GM18499 (cell line): ENCODE results near the gene NUMB.

Source experiments
- ATAC-seq: cut with Tn5 transposase; IDR thresholded peaks from one replicate; pipeline ENCODE4 v1.9.1; 2021; ENCODE audit warnings: moderate number of reproducible peaks; ENCODE audit not compliant: insufficient read depth, unreplicated experiment

The NUMB gene

DNA sequence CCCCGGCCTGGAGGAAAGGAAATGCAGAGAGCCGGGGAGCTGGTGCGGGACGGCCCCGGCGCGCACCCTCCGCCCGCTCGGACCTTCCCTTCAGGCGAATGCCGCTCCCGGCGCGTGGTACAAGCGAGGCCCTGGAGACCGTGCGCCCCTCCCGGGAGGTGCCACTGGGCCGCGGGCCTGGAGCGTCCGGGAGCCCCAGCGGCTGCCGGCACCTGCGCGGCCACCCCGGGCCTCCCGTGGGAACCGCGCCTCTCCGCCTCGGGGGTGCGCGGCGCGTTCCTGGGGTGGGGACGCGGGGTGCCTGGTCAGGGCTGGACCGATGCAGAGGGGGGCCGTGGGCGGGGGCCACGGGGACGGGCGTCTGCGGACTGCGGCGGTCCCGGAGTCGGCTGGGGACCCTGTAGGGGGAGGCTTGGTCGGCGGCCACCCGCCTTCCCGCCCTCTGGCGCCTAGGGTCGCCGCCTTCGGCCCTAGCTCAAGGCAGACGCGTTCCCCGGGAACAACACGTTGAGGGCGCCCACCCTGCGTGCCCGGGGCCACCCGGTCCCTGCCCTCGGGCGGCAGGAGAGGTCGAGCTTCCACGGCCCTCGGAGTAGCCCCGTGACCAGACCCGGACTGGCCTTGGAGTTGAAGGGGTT lies 220.4 kb downstream of the NUMB start:
- no peak for ATAC-seq

- ATAC-seq = no peak
Measured at GRCh38 chr14:73237219-73237785, 221.0 kb downstream of the NUMB start, which contains the start of gene PAPLN. PAPLN (plus strand) TSS chr14:73237506; CDS start chr14:73239779, 2,273 bp downstream.

DNA sequence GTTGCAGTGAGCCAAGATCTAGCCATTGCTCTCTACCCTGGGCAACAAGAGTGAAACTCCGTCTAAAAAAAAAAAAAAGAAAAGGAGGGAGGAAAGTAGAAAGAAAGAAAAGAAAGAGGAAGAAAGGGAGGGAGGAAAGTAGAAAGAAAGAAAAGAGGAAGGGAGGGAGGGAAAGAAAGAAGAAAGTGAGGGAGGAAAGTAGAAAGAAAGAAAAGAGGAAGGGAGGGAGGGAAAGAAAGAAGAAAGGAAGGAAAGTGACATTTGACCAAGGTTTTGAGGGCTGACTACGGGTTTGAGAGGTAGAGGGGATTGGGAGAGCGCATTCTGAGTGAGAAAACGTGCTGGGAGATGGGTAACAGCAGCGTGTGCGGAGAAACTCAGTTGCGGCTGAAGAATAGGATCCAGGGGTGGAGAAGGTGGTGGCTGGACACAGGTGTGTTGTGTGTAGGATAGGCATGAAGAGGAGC lies 221.6 kb downstream of the NUMB start:
- no peak for ATAC-seq

DNA sequence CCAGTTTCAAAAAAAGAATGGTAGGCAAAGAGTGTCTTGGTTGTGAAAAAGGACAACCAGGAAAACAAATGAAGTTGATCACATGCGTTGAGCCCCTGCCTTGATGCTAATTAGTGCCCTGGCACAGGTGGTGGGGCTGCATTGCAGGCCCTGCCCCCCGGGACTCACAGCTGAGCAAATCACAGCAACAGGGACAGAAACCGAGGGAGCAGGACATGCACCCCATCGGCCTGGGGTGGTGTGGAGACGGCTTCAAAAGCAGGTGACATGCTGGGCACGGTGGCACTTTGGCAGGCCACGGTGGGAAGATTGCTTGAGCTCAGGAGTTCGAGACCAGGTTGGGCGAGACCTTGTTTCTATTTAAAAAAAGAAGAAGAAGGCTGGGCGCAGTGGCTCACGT lies 222.2 kb downstream of the NUMB start:
- no peak for ATAC-seq

DNA sequence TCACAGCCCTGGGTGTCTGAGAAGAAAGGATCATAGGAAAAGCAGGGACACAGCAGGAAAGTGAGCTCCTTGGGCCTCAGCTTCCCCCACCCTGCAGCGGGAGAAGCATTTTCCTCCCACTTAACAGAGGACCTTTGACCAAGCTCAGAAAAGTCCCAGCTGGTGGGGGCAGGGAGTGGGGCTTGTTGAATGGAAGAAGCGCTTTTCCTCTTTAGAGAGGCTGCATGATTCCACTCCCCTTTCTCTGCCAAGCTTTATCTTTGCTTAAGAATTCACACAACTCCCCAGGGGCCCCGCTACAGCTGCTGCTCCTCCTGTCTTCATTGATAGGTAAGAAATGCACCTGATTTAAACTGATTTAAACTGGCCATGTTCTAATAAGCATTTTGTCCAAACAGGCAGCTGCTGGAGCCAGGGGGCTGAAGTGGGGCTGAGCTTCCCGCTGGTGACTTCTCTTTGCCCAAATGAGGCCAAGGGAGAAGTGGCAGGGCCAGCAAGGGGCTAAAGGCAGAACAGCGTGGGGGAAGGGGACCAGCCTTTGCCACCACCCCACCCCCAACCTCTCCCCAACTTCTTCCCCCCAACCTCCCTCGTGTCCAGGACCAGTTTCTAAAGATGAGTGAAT lies 222.7 kb downstream of the NUMB start:
- no peak for ATAC-seq

GRCh38 chr14:73234586-73235394 lies 223.6 kb downstream of the NUMB start:
- no peak for ATAC-seq

DNA sequence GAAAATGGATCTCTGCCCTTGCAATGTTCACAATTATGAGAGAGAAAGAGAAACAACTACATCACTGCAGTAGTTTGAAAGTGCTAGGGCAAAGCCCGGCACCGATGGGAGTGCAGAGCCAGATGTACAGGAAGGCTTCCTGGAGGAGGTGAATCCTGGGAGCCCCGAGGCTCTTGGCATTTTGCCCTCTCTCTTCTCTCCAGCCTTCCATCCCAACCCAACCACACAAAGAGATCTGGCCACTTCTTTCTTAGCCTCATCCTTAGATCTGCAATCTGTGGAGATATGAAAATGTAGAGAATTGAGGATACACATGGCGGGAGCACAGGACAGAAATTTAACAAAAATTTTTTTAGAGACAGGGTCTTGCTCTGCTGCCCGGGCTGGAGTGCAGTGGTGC lies 224.3 kb downstream of the NUMB start:
- no peak for ATAC-seq

DNA sequence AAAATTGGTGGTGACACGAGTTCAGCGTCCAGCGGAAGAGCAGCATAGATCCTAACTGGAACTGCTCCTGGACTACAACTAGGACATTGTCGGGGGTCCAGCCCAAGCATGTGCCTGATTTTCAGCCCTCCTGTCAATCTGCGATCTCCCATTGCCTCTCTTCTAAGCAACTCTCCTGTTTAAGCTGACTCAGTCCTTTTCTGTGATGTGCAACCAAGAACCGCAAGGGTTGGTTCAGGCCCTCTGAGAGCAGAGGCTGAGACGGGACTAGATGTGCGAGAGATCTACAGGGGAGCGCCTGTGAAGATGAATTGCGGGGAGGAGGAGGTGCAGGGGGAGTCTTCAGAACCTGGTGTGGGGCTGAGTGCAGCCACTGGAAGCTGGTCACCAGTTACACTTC lies 224.8 kb downstream of the NUMB start:
- ATAC-seq = no peak

GRCh38 chr14:73232984-73233383 lies 225.4 kb downstream of the NUMB start:
- ATAC-seq = no peak

GRCh38 chr14:73231981-73232851 lies 226.1 kb downstream of the NUMB start:
- ATAC-seq = no peak

DNA sequence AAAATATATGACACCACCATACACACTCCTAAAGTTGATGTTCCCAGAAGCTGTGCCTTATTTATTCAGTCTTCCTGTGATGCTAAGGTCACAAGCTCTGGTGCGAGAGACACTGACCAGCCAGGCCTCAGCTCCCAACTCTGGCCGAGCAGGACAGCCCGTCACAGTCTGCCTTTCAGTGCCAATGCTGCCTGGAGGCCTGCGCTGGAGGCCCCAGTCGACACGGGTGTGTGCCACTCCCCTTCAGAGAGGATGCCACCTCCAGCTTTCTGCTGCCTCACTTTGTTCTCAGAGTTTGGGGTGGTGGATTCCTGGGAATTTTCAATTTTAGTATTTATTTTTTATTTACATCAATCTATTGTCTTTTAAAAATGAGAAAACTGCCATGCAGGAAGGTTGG lies 228.3 kb downstream of the NUMB start:
- ATAC-seq = no peak

GRCh38 chr14:73227812-73228781 lies 230.2 kb downstream of the NUMB start:
- ATAC-seq = no peak

- no peak for ATAC-seq
Measured at GRCh38 chr14:73225496-73225895, 232.8 kb downstream of the NUMB start.
